ENCODE data around the gene INTS11.

GRCh38 chr1:1359308-1359663 lies 34.8 kb upstream of the INTS11 start:
- TF ChIP-seq POLR2A (IDR thresholded peaks at IDR 0.05), result no peak
- TF ChIP-seq CTCF (IDR thresholded peaks at IDR 0.05), result no peak
